Muscle of back (tissue), 11 donors: ENCODE measurements around the gene AKT1. TPM values are rescaled to one million over a fixed set of nuclear protein-coding genes. Genes with fewer than 3 reads are reported as not detected.

Experiments used
- DNase-seq, 3 donors: peaks; one replicate each; pipeline versions ENCODE4 v3.0.0 to v3.0.0-alpha.2; 2013
- polyA plus RNA-seq, 10 donors: library from polyadenylated mRNA; unstranded; fragments of 120-200 nt; gene quantifications; one replicate each; pipeline ENCODE4 v1.2.1, GENCODE V29; 2013; ENCODE audit not compliant: insufficient read length in 10 of 10

AKT1 gene
- polyA plus RNA-seq, 10 donors, result 136 to 198 (median 172) TPM

DNA sequence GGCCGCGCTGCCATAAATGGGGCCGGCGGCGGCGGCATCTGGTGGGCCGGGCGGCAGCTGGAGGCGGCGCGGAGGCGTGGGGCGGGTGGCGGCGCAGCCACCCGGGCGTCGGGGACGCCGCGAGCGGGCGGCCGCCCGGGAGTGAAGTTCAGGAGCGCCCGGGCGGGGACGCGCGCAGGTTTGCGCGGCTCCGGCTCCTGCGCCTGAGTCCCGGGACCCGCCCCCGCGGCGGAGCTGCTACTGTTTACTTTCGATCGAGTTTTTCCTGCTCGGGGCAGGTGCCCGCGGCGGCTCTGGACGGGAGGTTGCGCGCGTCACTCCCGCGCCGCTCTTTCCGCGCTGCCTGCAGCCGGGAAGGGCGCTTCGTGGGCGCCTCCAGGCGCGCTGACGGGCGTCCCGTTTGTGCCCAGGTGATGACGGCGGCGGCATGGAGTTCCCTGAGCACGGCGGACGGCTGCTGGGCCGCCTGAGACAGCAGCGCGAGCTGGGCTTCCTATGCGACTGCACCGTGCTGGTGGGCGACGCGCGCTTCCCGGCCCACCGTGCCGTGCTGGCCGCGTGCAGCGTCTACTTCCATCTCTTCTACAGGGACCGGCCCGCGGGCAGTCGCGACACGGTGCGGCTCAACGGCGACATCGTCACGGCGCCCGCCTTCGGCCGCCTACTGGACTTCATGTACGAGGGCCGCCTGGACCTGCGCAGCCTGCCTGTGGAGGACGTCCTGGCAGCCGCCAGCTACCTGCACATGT lies 5.4 kb upstream of the AKT1 start, which contains the start of gene ZBTB42:
Gene ZBTB42, plus strand, starts transcription at position 331 of the 749 bp plus-strand sequence. Its CDS starts 97 bp downstream, at position 428.
- DNase-seq, result peak in 1 of 3 donors; percentile 79

DNA sequence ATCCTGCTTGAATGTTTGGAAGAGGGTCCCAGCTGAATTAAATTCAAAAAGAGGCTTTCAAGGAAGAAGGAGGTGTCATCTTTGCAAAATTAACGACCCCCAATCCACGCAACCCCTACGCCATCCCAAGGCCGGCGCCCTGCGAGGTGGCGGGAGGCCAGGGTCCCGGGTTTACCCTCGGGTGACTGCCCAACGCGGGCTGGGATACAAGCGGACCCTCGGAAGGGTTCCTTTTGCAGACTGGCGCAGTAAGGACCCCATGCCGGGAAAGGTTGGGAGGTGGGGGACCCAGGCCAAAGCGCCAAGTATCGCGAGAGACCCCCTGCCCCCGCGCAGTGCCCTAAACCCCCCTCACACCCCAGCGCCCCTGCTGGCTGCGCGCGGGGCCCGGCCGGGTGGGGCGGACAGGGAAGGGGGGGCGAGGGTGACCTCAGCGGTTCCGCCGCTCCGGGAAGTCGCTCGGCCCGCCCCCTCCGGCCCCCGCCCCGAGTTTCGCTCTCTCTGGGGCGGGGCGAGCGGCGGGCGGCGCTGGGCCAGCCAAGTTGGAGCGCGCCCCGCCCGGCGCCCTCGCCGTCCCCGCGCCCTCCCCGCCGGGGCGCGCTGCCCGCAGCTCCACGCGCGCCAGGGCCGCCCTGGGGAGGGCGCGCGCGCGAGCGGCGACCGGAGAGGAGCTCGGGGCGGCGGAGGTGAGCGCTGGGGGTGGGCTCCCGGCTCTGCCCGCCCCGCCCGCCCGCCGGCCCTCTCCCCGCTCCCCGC lies 4.6 kb upstream of the AKT1 start:
- peak; percentile 73 to 90 (median 86) for DNase-seq

DNA sequence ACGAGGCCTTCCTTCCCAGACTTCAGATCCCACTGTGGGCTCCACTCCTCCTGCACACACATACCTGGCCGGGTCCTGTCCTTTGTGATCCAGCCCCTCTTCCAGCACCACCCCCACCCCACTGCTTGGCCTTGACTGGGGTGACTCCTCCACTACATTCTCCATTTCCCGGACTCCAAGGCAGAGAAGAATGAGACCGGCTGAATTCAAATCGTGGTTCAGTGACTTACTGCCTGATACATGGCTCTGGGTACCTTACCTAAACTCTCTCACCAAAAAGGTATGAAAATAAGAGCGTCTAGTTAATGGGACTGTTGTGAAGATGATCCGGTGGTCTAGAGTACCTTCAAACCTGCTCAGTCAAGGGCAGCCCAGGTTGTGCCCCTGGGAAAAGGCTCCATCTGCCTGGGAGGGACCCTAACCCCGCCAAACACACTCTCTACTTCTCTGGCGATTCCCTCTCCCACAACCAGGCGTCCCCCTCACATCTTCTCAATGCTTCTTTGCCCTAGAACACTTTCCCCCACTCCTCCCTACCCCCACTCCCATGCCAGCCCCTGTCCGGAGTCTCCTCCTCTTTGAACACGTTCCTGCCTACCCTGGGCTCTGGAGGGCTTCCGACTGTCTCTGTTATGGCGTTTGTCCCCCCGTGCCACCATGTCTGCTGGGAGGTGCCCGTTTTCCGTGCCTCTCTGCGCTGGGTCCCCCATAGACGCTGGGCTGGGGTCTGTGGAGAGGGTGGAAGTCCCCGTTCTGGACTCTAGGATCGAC lies 3.9 kb upstream of the AKT1 start:
- peak in 1 of 3 donors; percentile 81 for DNase-seq

DNA sequence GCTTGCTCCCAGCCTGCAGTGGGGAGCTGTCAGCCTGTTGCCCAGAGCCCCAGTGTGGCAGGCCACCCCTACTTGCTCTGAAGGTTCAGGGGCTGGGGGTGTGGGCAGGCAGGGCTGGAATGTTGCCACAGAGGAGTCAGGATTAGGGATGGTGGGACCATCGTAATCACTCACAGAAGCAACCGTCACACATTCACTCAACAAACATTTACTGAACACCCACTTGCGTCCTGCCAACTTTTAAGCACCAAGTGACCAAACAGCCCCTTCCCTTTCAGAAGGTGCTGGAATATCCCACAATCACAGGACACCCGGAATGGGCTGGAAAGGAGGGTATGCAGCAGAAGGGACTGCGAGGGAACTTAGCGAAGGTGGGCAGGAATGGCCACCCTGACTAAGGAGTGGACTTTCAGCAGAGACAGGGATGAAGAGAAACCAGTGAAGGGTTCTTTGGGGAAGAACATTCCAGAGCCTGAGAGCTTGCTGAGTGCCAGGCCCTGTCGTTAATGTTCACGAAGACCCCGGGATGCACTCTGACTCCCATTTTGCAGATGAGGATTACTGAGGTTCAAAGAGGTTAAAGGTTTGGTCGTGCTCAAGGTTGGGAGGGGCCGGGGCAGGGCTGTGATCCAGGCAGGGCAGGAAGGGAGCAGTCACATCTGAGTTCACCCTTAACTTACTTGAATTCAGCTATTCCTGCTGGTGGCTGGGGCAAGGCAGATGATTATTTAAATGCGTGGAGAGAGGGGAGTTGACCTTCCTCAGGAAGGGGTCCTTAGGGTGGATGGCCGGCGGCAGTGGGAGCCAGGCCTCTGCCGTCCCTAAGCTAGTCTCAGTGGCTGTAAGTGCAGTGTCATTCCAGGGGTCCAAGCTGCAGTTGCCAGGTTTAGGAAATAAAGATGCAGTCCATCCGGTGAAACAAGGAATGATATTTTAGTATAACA lies 3.0 kb upstream of the AKT1 start:
- no peak for DNase-seq

DNA sequence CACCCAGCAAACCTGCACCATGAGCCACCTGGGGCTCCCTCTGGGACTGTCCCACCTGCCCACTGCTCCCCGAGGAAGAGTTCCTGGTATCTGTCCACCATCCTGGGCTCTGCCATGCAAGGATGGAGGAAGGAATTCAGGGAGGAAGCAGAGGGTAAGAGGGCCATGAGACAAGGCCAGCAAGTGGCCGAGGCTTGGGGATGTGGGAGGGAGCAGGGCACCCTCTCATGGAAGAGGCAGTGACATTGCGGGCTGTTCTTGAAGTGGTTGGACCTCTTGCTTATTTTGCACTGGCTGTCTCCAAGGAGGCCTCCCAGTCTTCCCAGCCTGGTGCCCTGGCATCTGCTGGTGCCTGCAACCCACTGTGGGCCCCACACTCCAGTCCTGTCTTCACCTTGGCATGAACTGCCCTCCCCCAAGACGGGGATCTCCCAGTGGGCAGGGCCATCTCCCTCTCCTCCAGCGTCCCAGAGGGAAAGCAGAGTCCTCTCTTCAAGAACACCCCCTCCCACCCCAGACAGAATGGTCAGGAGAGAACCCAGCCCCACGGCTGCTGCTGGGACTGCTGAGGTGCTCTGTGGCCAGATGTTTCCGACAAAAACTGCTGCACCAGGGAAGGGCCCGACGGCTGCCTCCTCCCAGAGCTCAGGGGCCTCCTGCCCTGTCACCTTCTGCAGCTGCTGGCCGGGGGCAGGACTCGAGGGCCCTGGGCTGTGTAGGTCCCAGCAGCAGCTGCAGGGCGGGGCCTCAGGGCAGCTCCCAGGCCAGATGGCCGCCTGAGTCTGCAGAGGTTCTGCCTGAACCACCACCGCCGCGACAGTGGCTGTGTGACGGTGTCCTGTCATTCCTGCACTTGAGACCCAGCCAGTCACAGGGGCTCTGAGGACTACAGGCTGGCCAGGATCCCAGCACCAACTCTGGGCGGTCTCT lies 1.8 kb upstream of the AKT1 start:
- DNase-seq, result peak in 1 of 3 donors; percentile 83

DNA sequence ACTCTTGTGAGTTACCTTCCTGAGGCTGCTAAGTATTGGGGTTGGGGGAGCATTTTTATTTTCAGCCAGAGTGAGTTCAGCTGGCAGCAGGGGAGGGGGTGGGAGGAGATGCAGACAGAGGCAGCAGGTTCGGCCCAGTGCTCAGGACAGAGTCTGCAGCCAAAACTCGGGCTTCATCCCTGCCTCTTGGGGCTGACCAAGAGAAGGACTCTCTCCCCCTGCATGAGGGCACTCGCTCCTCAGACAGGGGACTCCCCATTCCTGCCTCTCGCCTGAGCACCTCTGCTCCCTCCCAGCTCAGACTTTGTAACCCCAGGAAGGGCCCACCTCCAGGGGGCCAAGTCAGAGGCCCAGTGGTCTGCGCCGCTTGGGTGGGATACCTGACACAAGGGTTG lies 1.1 kb upstream of the AKT1 start:
- DNase-seq, result no peak

DNA sequence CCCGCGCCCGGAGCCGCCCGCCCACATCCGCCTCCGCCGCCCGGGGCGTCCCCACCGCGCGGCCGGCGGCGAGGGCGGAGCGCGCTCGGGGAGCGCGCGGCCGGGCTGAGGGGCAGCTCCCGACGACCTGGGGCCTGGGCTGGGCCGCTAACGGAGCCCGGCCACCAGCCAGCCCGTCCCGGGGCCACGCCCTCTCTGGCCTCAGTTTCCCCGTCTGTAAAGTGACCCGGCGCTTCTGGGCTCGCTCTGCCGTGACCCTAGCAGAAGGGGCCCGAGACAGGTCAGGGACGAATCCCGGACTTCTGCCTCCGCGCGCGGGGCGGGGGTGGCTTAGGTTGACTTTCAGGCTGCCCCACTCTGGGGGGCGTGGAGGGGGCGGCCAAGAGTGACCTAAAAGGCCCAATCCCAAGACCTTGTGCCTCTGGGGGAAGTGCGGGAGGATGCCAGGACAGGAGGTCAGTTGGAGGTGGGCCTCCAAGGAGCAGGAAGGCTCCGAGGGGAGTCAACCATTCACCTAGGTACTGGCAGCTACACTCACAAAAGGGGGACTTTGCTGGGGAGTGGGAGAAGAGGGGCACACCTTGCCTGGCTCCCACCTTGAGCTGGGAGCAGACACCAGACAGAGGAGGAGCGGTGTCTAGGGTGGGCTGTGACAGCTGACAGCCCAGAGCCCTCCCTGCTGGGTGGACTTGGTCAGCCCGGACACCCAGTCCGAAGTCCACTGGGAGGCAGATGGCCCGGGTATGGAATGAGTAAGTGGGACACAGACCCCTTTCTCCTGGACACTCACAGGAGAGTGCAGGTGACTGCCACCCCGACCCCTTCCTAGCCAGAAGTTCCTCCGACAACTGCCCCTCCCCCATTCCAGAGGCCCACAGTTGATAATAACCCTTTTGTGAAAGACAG lies 486 bp upstream of the AKT1 start:
- DNase-seq, result peak; percentile 45 to 66 (median 60)

DNA sequence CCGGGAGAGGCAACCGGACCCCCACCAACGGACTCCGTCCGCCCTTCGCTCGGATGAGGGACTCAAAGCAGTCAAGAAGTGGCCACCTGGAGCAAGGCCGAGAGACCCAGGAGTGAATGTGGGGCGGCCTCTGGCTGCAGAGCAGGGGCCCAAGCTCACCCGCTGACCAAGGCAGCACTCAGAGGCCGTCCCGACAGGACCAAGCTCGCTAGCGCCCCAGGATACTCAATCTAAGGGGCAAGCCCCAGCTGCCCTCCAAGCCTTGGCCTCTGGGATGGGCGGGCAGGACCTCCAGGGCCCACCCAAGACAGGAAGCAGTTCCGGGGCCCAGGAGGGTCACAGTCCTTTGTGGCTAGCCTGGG lies 936 bp downstream of the AKT1 start:
- DNase-seq, result peak in 1 of 3 donors; percentile 65

DNA sequence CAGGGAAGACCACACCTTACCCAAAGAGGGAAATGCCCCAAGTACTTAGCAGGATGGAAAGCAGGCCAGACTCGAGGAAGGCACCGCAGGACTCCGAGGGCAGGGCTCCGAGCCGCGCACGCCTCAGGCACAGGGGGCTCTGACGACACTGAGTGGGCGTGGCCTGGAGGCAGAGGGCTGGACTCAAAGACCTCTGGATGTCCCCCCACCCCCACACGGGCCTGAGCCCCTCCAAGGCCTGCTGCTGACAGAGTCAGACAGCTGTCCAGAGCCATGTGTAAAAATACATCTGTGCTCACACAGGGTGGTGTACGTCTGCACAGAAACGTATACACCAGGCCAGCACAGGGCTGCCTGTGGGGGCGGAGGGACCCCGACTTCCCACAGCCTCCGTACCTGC lies 1.4 kb downstream of the AKT1 start:
- DNase-seq, result peak in 2 of 3 donors; percentile 42 to 72

DNA sequence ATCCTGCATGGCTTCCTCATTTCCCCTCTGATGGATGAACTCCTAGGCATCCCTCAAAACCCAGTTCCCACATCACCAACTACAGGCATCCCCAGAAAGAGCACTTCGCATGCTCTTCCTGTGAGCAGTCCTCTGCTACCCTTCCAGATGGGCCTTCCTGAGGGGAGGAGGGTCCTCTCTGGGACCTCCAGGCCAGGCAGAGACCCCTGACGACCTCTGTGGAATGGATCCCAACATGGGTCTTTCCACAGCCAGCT lies 1.9 kb downstream of the AKT1 start:
- DNase-seq, result no peak

DNA sequence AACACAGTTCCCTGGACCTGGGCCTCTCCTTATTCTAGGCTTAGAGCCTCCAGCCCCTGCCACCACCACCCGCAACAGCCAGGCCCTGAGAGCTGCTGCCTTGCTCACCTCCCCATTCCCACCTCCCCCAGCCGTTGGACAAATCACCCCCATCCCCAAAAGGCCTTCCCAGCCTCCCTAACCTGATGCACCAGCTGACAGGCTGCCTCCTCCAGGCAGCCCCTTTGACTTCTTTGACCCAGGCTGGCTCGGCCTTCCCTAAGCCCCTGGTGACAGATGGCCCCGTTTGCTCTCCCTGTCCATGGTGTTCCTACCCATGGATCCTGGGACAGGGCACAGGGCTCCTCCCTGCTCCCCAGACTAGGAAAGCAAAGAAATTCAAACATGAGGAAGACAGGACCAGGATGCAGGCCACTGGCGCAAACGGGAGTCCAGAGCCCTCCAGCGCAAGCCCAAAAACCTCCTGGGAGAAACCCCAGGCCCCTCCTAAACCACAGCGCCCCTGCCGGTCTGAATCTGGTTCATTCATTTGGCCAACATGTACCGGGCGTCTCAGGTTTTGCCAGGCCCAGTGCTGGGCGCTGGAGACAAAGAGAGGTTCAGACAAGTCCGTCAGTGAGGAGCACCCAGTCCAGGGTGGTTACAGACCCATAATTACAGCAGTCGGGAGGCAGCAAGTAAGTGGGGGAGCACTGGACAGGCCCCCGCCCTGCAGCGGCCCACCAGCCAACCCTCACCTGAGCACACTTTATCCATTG lies 2.4 kb downstream of the AKT1 start:
- no peak for DNase-seq

DNA sequence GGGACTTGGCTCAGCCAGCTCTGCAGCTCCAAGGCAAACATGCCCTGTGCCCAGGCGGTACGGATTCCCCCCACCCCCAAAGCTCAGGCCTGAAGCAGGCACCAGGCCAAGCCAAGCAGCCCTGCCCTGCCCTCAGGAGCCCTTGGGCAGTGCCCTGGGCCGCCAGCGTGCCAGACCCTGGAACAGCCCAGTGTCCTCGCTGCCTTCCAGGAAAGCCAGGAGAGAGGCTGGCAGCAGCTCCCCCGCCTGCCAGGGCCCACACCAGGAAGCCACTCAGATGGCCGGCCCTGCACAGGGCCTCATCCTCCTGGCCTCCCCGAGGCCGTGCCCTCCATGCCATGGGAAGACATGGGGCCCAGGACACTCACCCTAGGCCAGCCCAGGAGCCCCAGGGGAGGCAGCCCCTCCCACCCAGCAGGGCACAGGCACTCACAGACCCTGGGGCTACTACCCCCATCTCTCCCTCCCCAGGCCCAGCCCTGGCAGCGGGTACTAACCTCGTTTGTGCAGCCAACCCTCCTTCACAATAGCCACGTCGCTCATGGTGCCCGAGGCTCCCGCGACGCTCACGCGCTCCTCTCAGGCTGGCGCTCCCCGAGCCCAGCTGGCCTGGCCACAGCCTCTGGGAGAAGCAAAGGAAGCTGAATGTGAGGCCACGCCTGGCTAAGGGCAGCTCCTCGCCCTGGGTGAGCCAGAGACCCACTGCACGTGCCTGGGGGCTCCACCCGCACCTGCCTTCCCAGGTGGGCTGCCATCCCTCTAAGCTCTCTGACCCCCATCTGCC lies 3.3 kb downstream of the AKT1 start:
- no peak for DNase-seq

DNA sequence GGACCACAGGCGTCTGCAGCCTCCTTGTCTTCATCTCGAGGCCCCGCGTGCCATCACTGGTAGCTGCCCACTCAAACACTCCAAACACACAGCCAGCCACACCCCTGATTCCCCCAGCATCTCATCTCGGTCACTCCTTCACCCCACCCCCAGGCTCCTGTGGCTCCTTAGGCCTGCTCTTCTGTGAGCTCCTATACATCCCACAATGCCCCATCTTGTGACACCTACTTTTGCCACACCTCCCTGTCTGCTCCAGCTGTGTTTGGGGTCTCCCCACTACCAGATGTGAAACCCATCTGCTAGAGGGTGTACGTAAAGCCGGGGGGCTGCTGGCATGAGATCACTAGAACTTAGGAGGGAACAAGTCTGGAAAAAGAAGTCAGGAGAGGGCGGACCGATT lies 4.1 kb downstream of the AKT1 start:
- DNase-seq, result no peak

DNA sequence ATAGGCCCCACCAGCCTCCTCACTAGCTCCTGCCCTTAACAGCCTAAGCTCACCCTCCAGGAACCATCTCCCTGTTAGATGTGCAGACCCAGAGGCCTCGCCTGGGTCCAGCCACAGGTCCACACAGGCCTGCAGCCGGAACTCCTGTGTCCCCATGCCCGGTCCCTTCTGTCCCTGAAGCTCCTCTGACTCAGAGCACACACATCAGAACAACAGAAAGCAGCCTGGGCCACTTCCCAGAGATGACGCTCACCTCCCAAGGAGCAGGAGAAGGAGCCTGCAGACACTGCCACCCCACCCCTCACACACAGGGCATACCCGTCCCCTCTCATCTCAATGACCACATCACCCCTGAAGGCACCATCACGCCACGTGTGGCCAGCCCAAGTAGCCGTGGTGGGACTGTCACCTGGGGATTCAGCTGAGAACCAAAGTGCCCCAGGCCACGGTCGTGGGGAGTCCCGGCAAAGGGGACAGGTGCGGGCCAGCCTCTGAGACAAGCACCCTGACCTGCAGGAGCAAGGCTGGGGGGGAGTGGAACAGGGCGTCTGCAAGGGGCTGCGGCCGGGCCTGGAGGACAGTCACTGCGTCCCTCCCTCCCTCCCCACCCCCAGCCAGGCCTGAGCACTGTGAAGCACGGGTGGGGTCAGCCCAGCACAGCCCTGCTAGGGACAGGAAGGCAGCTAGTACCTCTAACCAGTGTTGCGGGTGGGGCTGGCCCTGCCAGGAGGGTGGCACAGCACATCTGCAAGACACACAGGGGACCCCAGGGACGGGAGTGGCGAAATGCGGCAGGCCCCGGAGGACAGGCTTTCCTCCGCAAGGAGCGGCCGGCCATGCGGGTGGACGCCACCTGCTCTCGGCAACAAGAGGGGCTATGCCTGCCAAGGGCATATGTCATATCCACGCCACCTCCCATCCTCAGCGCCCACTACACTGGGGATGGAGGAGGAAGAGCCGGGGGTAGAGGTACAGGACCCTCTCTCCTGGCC lies 5.5 kb downstream of the AKT1 start:
- DNase-seq, result no peak

DNA sequence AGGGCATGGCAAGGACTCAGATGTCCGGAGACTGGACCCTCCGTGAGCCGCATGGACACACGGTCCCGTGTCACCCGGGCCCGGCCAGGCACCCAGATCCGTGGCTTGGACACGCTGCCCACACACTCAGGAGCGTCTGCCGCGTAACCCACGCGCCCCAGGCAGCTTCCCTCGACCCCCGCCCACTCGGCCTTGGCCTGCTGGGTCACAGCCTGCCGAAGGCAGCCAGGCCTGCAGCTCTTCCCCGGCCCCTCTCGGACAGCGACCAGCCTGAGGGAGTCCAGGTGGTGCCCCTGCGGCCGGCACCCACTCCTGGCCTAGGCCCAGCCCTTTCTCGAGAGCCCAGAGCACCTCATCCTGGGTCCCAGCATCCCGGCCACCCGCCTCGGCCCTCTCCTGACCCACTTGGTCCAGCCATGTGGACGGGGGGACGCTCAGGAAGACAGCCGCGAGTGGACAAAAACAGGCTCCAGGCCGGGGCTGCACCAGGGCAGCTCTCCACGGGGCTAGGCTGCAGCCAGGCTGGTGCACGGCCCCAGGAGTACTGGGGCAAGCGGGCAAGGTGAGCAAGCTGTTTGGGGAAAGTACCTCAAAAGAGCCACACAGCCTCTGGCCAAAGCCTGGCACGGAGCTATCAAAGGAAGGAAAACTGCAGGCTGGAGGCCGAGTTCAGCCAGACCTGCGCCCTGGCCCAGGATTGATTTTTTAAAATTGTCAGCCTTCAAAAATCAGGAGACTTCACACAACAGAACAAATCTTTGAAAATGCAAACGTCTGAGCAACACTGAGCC lies 6.5 kb downstream of the AKT1 start:
- DNase-seq, result no peak
